AG08395 (cell line): ENCODE measurements around the gene THBD.

Experiments
- DNase-seq: peaks from one replicate; pipeline ENCODE4 v3.0.0; 2012; ENCODE audit warnings: mixed read lengths, low spot score

The THBD gene

GRCh38 chr20:23061734-23062561, 12.5 kb upstream of the THBD start:
- DNase-seq = peak; percentile 86

GRCh38 chr20:23061262-23061661, 11.8 kb upstream of the THBD start:
- no peak for DNase-seq

- DNase-seq = no peak
These were observed 11.2 kb upstream of the THBD start for GRCh38 chr20:23060629-23061028.

- no peak for DNase-seq
These were observed 10.4 kb upstream of the THBD start for GRCh38 chr20:23059846-23060245.

GRCh38 chr20:23059001-23059400, 9.5 kb upstream of the THBD start:
- DNase-seq = no peak

GRCh38 chr20:23058240-23058639, 8.8 kb upstream of the THBD start:
- no peak for DNase-seq

- DNase-seq = no peak
These were observed 3.4 kb upstream of the THBD start for GRCh38 chr20:23052904-23053303.

GRCh38 chr20:23050847-23051627, 1.6 kb upstream of the THBD start:
- DNase-seq = peak; percentile 44

- DNase-seq = no peak
These were observed 785 bp upstream of the THBD start for GRCh38 chr20:23050076-23050838.

GRCh38 chr20:23048283-23049200, 930 bp downstream of the THBD start:
- DNase-seq = peak; percentile 31

- DNase-seq = no peak
These were observed 1.7 kb downstream of the THBD start for GRCh38 chr20:23047738-23048214.

- DNase-seq = no peak
These were observed 2.3 kb downstream of the THBD start for GRCh38 chr20:23047001-23047737.

GRCh38 chr20:23046431-23046830, 3.0 kb downstream of the THBD start:
- DNase-seq = no peak

GRCh38 chr20:23043376-23043775, 6.1 kb downstream of the THBD start:
- DNase-seq = no peak

- no peak for DNase-seq
These were observed 7.2 kb downstream of the THBD start for GRCh38 chr20:23042270-23042669.

GRCh38 chr20:23039885-23040508, 9.5 kb downstream of the THBD start:
- no peak for DNase-seq

- DNase-seq = no peak
These were observed 10.2 kb downstream of the THBD start for GRCh38 chr20:23039136-23039875.

- no peak for DNase-seq
These were observed 12.4 kb downstream of the THBD start for GRCh38 chr20:23037017-23037481.

GRCh38 chr20:23036371-23036770, 13.1 kb downstream of the THBD start:
- DNase-seq = no peak
